HepG2 (cell line): Measurements from ENCODE around the gene TMEM116. TPM values are rescaled to one million over a fixed set of nuclear protein-coding genes. Genes with fewer than 3 reads are reported as not detected.

Experiments
- ATAC-seq: fragments of 200-7000 bp; cut with Tn5 transposase; 3 replicates; pipeline ENCODE4 v1.9.1; 2020; ENCODE audit warnings: mild to moderate bottlenecking, moderate library complexity
- BruUV-seq: library from RNA; stranded (reverse); fragments of 400-500 nt; replicated peaks from 2 replicates; lab custom pipeline; 2021; lab: Mats Ljungman, UMichigan
- CTCF ChIA-PET: fragments of 300-600 bp; formaldehyde crosslinking; extraction: SDS; loops from one replicate; lab custom pipeline; 2021; ENCODE audit warnings: low total read pairs, inconsistent platforms, low intra/inter-chr PET ratio; lab: Yijun Ruan, JAX
- POLR2A ChIA-PET: fragments of 350-600 bp; sonication (Branson Sonifier 250); formaldehyde crosslinking; loops from one replicate; lab custom pipeline; 2020; ENCODE audit warnings: antibody characterized with exemption, inconsistent platforms; lab: Yijun Ruan, JAX
- DNase-seq: peaks from one replicate; pipeline ENCODE4 v3.0.0-alpha.2; 2015; ENCODE audit warnings: low spot score
- FAIRE-seq: peaks from 3 replicates; lab custom pipeline; 2011; peaks lifted over from hg19 to GRCh38; lab: Jason Lieb, UNC
- H2AFZ ChIP-seq: one replicate; pipeline ENCODE4 v1.6.1; 2011; ENCODE audit warnings: low read length, inconsistent platforms
- H3K27ac ChIP-seq: fragments of 300-600 bp; 3 replicates; pipeline ENCODE4 v1.8.0; 2011; ENCODE audit warnings: mixed run types, mild to moderate bottlenecking, mixed read lengths, low read length, inconsistent platforms; ENCODE audit not compliant: insufficient read depth; ENCODE audit errors: extremely low read length
- H3K27me3 ChIP-seq, 2 experiments: fragments of 200-600 bp in 1 of 2; 2 replicates in 1 of 2; 3 replicates in 1 of 2; pipeline versions ENCODE4 v1.6.0 to v1.8.0; 2011; ENCODE audit warnings: low read length in 2 of 2, mild to moderate bottlenecking in 2 of 2, moderate library complexity in 2 of 2, inconsistent platforms in 1 of 2; ENCODE audit not compliant: insufficient read depth in 2 of 2, control insufficient read depth in 1 of 2
- H3K36me3 ChIP-seq, 2 experiments: fragments of 200-600 bp in 1 of 2; replicated peaks in 1 of 2; 2 replicates in 1 of 2; 3 replicates in 1 of 2; pipeline versions ENCODE4 v1.5.1 to v1.8.0; 2011; ENCODE audit warnings: low read length in 2 of 2, inconsistent platforms in 1 of 2; ENCODE audit not compliant: insufficient read depth in 2 of 2, control insufficient read depth in 1 of 2
- H3K4me1 ChIP-seq: 2 replicates; pipeline ENCODE4 v1.5.1; 2012; ENCODE audit warnings: low read length, inconsistent platforms; ENCODE audit not compliant: insufficient read depth
- H3K4me2 ChIP-seq: 2 replicates; pipeline ENCODE4 v1.6.0; 2011; ENCODE audit warnings: low read depth, low read length, inconsistent platforms
- H3K4me3 ChIP-seq, 3 experiments: fragments of 200-600 bp in 1 of 3; sonication (generic), shearing (Covaris generic) in 1 of 3; replicated peaks in 1 of 3; 2 replicates each; pipeline ENCODE4 v1.5.1; 2011 to 2016; ENCODE audit warnings: low read length in 3 of 3, inconsistent platforms in 2 of 3, low read depth in 2 of 3, mild to moderate bottlenecking in 2 of 3, control low read depth in 1 of 3, mixed read lengths in 1 of 3; ENCODE audit not compliant: insufficient read depth in 1 of 3
- H3K79me2 ChIP-seq: one replicate; pipeline ENCODE4 v1.6.1; 2011; ENCODE audit warnings: low read length, inconsistent platforms; ENCODE audit not compliant: insufficient read depth
- H3K9ac ChIP-seq: 2 replicates; pipeline ENCODE4 v1.6.0; 2011; ENCODE audit warnings: mild to moderate bottlenecking, low read depth, low read length, inconsistent platforms; ENCODE audit not compliant: insufficient read depth
- H3K9me3 ChIP-seq: 2 replicates; pipeline ENCODE4 v1.5.1; 2012; ENCODE audit warnings: mild to moderate bottlenecking, low read length
- H4K20me1 ChIP-seq: 2 replicates; pipeline ENCODE4 v1.6.0; 2011; ENCODE audit warnings: inconsistent platforms, mild to moderate bottlenecking, low read length, moderate library complexity; ENCODE audit not compliant: insufficient read depth
- CENPX ChIP-seq: sonication (generic); formaldehyde crosslinking; IDR thresholded peaks from 2 replicates; pipeline ENCODE4 v1.9.0; 2021; ENCODE audit warnings: mild to moderate bottlenecking, missing genetic modification reagents, moderate library complexity
- JUND ChIP-seq: sonication (generic); formaldehyde crosslinking; IDR thresholded peaks from 2 replicates; pipeline ENCODE4 v1.8.0; 2022; ENCODE audit warnings: mild to moderate bottlenecking, missing genetic modification reagents
- RORA ChIP-seq: sonication (generic); formaldehyde crosslinking; IDR thresholded peaks from 2 replicates; pipeline ENCODE4 v1.5.0; 2020; ENCODE audit warnings: mild to moderate bottlenecking, missing genetic modification reagents, moderate library complexity
- SMAD9 ChIP-seq: sonication (generic); formaldehyde crosslinking; IDR thresholded peaks from 2 replicates; pipeline ENCODE4 v1.5.1; 2020; ENCODE audit warnings: mild to moderate bottlenecking, missing genetic modification reagents
- TBX3 ChIP-seq: fragments of 450-650 bp; IDR thresholded peaks from 2 replicates; pipeline ENCODE4 v1.6.1; 2017; ENCODE audit warnings: antibody characterized with exemption, mild to moderate bottlenecking, inconsistent platforms, borderline replicate concordance
- ZBTB42 ChIP-seq: sonication (generic); formaldehyde crosslinking; IDR thresholded peaks from 2 replicates; pipeline ENCODE4 v1.5.0; 2020; ENCODE audit warnings: mild to moderate bottlenecking, missing genetic modification reagents
- ZBTB49 ChIP-seq: sonication (generic); formaldehyde crosslinking; IDR thresholded peaks from 2 replicates; pipeline ENCODE4 v1.4.0; 2020; ENCODE audit warnings: missing genetic modification reagents, borderline replicate concordance
- ZBTB8A ChIP-seq: sonication (generic); formaldehyde crosslinking; IDR thresholded peaks from 2 replicates; pipeline ENCODE4 v1.4.0; 2020; ENCODE audit warnings: mild to moderate bottlenecking, low read depth, missing genetic modification reagents, borderline replicate concordance
- WGBS: methylation state at CpG from one replicate; pipeline ENCODE4 v1.1.6; 2017; ENCODE audit warnings: low lambda C conversion rate; 5-methylcytosine and 5-hydroxymethylcytosine counted together
- in situ Hi-C: cut with HindIII; loops from 2 replicates; pipeline ENCODE4 v1.10.0; 2017; ENCODE audit warnings: low pct_unique_long_range_greater_than_20kb; ENCODE audit not compliant: extremely low pct_ligation_motif_present
- intact Hi-C: fragments of 100-400 bp; cut with micrococcal nuclease; formaldehyde crosslinking; loops from one replicate; pipeline ENCODE4 v1.10.0; 2022; ENCODE audit not compliant: unreplicated experiment
- polyA plus RNA-seq, 8 experiments: library from polyadenylated mRNA; depleted of rRNA in 3 of 8; stranded (reverse) in 7 of 8; unstranded in 1 of 8; fragments of >200 nt; fragmentation: Illumina TruSeq in 4 of 8; extraction: Trizol in 4 of 8; gene quantifications; 2 replicates each; pipeline versions ENCODE4 v1.2.1 to v1.2.3, GENCODE V29; 2011 to 2016; ENCODE audit warnings: low read depth in 4 of 8, missing spikeins in 1 of 8, mixed read lengths in 1 of 8; ENCODE audit not compliant: insufficient read depth in 1 of 8
- total RNA-seq, 5 experiments: library from RNA; depleted of rRNA; stranded (reverse); fragments of >200 nt; fragmentation: Illumina TruSeq; extraction: Trizol; gene quantifications; 2 replicates each; pipeline ENCODE4 v1.2.3, GENCODE V29; 2016; ENCODE audit warnings: low read depth in 1 of 5

Gene TMEM116
- total and polyA plus RNA-seq, 2 of the 13 experiments (the other 11 are each of a cell fraction or from before 2014, with no cell fraction given) = 14.0 to 17.8 TPM

- Histone ChIP-seq H4K20me1 (no peaks in the 10 kb centered on the region), H3K9ac (no peak overlapping the region), H3K36me3 (peaks cover 12 to 39% of the 10 kb centered on the region in 2 experiments), H3K79me2 (no peaks in the 10 kb centered on the region), H3K4me2 (no peak overlapping the region), H3K9me3 (no peaks in the 10 kb centered on the region), H3K27ac (no peak overlapping the region), H3K27me3 (no peaks in the 10 kb centered on the region), H3K4me1 (peaks cover 11% of the 10 kb centered on the region), H2AFZ (no peak overlapping the region), H3K4me3 (no peak overlapping the region)
- POLR2A ChIA-PET = no interaction called here
- 94% methylated on average over 5 of the region's 5 CpGs for WGBS
- DNase-seq (no peak), FAIRE-seq (no peak), ATAC-seq (no peak)
- intact Hi-C loops = no loop called here
- no TSS peak for BruUV-seq
- TF ChIP-seq JUND (CRISPR knock-in tag) = no peak
- no peak for TF ChIP-seq CENPX
- TF ChIP-seq RORA (CRISPR knock-in tag) = no peak
- no peak for TF ChIP-seq ZBTB8A (CRISPR knock-in tag)
- no peak for TF ChIP-seq TBX3
- TF ChIP-seq SMAD9 (CRISPR knock-in tag) = no peak
- TF ChIP-seq ZBTB49 = no peak
- no peak for TF ChIP-seq ZBTB42 (CRISPR knock-in tag)
- CTCF ChIA-PET = no interaction called here
- in situ Hi-C loops = no loop called here
These were observed 118.4 kb downstream of the TMEM116 start for GRCh38 chr12:111894556-111894955.
